Kidney epithelial cell (primary cell): ENCODE results near the gene ENTPD6. TPM values are rescaled to one million over a fixed set of nuclear protein-coding genes. Genes with fewer than 3 reads are reported as not detected.
"Not testable (repeated sequence)": the region's sequence is repeated elsewhere in the genome, so short reads cannot be mapped to it uniquely, and the experiment has no call there.

Experiments
- DNase-seq: peaks from one replicate; pipeline ENCODE4 v3.0.0-alpha.2; 2010; ENCODE audit warnings: low read depth
- H3K27me3 ChIP-seq: 2 replicates; pipeline ENCODE4 v1.6.0; 2011; ENCODE audit warnings: low read length; ENCODE audit not compliant: control insufficient read depth, insufficient read depth
- H3K36me3 ChIP-seq: 2 replicates; pipeline ENCODE4 v1.5.1; 2011; ENCODE audit warnings: low read length; ENCODE audit not compliant: control insufficient read depth, insufficient read depth
- H3K4me3 ChIP-seq: 2 replicates; pipeline ENCODE4 v1.5.1; 2011; ENCODE audit warnings: low read depth, mild to moderate bottlenecking, control low read depth, low read length
- total RNA-seq: library from RNA; depleted of rRNA; stranded (reverse); fragments of >200 nt; gene quantifications from 2 replicates; pipeline ENCODE4 v1.2.3, GENCODE V29; 2015
- TF ChIP-seq, protein P1 (sequence below): IDR thresholded peaks from 2 replicates; pipeline ENCODE4 v1.5.1; 2011; ENCODE audit warnings: mild to moderate bottlenecking, moderate library complexity, low read length, control low read depth, inconsistent platforms; ENCODE audit not compliant: insufficient read depth, poor library complexity, severe bottlenecking

Gene ENTPD6
- total RNA-seq, 1 donor from 2014 or later, result 80.1 TPM

DNA sequence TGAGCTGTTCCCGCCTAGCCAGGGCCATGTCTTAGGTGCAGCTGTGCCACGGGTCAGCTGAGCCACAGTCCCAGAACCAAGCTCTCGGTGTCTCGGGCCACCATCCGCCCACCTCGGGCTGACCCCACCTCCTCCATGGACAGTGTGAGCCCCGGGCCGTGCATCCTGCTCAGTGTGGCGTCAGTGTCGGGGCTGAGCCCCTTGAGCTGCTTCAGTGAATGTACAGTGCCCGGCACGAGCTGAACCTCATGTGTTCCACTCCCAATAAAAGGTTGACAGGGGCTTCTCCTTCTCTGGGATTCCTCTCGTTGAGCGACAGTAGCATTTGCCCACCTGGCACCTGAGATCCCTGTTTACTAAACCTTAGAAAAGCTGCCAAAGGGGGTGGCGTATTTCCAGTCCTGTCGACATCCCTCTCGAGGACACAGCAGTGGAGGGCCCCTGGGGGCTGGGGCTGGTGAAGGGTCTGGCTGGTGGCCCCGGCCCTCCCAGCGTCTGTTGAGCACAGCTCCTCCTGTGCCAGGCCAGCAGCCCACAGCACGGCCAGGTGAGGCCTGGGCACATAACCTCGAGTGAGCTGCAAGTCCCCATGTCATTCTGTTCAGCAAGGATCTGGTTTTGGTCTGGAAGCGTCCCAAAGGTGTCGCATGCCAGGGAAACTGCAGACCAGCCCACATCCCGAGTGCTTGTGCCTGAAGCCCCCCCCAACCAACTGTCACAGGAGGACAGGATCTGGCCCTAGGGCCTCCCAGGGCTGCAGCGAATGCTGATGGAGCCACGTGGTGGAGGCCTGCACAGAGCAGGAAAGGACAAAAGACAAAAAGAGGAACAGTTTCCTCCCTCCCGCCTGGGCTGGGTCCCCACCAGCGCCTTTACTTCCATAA lies 31.2 kb downstream of the ENTPD6 start:
- DNase-seq, result no peak
- H3K4me3 ChIP-seq, result no peak overlapping the region
- H3K36me3 ChIP-seq, result no peaks in the 10 kb centered on the region
- TF ChIP-seq, protein P1, sequence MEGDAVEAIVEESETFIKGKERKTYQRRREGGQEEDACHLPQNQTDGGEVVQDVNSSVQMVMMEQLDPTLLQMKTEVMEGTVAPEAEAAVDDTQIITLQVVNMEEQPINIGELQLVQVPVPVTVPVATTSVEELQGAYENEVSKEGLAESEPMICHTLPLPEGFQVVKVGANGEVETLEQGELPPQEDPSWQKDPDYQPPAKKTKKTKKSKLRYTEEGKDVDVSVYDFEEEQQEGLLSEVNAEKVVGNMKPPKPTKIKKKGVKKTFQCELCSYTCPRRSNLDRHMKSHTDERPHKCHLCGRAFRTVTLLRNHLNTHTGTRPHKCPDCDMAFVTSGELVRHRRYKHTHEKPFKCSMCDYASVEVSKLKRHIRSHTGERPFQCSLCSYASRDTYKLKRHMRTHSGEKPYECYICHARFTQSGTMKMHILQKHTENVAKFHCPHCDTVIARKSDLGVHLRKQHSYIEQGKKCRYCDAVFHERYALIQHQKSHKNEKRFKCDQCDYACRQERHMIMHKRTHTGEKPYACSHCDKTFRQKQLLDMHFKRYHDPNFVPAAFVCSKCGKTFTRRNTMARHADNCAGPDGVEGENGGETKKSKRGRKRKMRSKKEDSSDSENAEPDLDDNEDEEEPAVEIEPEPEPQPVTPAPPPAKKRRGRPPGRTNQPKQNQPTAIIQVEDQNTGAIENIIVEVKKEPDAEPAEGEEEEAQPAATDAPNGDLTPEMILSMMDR, result no peak
- H3K27me3 ChIP-seq, result no peaks in the 10 kb centered on the region

DNA sequence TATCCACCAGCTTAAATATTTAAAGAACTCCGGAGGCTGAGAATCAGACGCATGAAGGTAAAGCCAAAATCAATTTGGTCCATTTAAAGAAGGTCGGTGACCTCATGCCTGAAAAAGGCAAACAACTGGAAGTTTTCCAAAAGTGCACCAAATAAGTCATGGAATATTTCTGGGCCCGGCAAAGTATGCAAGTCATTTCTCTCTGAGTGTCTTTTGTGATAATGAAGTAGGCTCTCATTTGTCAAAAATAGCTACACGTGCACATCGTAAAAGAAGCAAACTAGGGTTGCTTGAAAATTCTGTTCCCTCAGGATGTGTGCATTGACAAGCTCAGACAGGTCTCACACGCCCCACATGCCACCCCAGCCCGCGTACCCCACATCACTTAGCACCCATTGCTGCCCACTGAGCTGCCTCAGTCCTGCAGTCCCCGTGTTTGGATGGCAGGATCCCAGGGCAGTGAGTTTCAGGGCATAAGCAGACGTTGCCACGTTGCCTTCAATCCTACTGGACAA lies 31.9 kb downstream of the ENTPD6 start:
- DNase-seq, result no peak
- H3K4me3 ChIP-seq, result no peak overlapping the region
- H3K27me3 ChIP-seq, result no peaks in the 10 kb centered on the region
- TF ChIP-seq, protein P1, result no peak
- H3K36me3 ChIP-seq, result no peaks in the 10 kb centered on the region

DNA sequence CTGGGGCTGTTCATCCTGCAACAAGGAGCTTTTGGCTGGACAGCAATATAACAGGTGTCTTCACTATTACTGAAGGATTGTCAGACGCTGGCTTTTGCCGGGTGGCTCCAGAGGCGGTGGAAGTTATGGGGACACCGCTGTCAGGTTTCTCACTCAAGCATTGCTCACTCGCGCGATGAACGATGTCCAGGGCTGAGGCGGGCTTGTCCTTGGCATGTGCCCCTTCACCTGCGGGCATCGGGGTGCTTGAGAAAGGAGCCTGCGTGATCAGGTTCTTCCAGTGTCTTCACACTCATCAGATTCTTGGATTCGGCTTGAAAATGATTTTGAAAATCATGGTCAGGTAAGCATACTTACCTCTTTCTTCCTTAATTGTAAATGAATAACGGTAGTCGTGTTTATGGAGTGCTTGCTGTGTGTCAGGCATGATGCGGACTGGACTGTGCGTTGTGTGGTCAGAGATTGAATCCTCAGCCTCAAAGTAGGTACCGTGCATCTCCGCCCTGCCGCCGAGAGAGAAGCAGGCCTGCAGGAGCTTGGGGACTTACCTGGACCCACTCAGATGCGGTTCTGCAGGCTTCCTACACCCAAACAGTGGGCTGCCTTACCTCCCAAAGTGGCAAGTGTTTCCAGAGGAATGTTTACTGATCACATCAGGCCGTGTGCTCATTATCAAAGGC lies 34.1 kb downstream of the ENTPD6 start:
- TF ChIP-seq, protein P1, result no peak
- Histone ChIP-seq H3K36me3 (no peaks in the 10 kb centered on the region), H3K27me3 (no peaks in the 10 kb centered on the region), H3K4me3 (no peak overlapping the region)
- no peak for DNase-seq

DNA sequence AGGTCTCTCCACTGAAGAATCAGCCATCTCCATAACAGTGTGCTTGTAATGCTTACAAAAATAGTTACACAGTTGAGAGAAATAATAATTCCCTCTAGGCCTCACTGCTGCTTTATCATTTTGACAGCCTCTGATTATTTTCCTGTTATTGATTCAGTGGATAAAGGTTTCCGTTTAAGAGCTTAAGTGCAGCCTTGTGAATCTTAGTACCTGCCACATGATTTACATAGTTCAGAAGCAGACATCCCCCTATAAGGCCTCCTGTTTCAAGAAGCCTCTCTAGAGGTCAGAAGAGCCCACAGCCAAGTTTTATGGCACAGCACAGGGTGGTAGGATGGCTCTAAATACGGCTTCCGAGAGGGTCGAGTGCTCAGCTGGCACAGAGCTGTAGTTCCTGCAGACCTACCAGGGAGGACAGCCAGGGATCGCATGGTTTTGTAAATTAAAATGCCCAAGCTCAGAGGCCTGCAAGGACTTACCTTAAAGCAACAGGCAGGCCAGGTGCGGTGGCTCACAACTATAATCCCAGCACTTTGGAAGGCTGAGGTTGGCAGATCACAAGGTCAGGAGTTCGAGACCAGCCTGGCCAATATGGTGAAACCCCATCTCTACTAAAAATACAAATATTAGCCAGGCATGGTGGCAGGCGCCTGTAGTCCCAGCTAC lies 34.8 kb downstream of the ENTPD6 start:
- Histone ChIP-seq H3K36me3 (no peaks in the 10 kb centered on the region), H3K27me3 (no peaks in the 10 kb centered on the region), H3K4me3 (no peak overlapping the region)
- TF ChIP-seq, protein P1, result no peak
- no peak for DNase-seq

DNA sequence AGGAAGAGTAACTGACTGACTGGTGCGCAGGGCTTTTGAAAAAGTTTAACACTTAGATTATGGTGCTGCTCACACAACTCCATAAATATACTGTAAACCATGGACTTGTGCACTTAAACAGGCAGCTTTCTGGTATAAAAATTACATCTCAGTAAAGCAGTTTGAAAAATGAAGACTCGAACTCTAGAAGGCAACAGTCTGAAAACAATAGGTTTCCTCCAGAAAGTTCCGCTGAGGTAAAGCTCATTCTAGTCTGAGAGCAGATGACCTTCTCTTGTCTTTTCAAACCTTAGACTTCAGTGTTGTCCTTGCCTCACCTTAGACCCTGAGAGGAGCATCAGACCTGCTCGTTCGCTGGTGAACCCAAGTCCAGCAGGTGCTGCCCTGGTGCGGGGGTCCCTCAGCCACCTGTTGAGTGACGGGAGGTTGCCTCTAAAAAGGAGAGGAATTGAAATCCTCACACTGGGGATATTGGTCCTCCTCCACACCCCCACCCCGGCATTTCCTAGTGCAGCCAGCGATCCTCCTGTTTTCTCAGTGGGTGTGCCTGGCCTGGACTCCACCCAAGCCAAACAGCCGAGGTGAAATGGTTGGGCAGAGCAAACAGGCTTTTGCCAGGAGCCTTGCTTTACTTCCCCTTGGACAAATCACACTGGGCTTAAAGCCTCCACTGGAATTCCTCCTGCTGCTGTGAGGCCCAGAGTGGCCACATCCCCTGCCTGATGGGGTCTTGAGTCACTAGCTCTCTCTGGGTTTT lies 37.7 kb downstream of the ENTPD6 start:
- H3K27me3 ChIP-seq, result no peaks in the 10 kb centered on the region
- no peak overlapping the region for H3K4me3 ChIP-seq
- TF ChIP-seq, protein P1, result no peak
- no peaks in the 10 kb centered on the region for H3K36me3 ChIP-seq
- DNase-seq, result peak; percentile 56

DNA sequence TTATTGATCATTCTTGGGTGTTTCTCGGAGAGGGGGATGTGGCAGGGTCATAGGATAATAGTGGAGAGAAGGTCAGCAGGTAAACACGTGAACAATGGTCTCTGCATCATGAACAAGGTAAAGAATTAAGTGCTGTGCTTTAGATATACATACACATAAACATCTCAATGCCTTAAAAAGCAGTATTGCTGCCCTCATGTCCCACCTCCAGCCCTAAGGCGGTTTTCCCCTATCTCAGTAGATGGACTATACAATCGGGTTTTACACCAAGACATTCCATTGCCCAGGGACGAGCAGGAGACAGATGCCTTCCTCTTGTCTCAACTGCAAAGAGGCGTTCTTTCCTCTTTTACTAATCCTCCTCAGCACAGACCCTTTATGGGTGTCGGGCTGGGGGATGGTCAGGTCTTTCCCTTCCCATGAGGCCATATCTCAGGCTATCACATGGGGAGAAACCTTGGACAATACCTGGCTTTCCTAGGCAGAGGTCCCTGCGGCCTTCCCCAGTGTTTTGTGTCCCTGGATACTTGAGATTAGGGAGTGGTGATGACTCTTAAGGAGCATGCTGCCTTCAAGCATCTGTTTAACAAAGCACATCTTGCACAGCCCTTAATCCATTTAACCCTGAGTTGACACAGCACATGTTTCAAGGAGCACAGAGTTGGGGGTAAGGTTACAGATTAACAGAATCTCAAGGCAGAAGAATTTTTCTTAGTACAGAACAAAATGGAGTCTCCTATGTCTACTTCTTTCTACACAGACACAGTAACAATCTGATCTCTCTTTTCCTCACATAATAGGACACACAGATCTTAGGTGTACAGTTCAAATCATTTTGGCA lies 38.7 kb downstream of the ENTPD6 start:
- DNase-seq, H3K4me3 ChIP-seq, H3K36me3 ChIP-seq, H3K27me3 ChIP-seq: not testable (repeated sequence)
